Endothelial cell of umbilical vein (primary cell): ENCODE results near the gene PTPMT1. TPM values are rescaled to one million over a fixed set of nuclear protein-coding genes. Genes with fewer than 3 reads are reported as not detected.

ENCODE experiments used
- BruUV-seq: library from RNA; stranded (reverse); fragments of 400-500 nt; replicated peaks from 2 replicates; lab custom pipeline; 2021; lab: Mats Ljungman, UMichigan
- CTCF ChIA-PET: fragments of 300-600, 350-600 bp; sonication (Branson Sonifier 250); formaldehyde crosslinking; loops from one replicate; lab custom pipeline; 2021; ENCODE audit warnings: antibody characterized with exemption, inconsistent platforms; lab: Charles Lee
- POLR2A ChIA-PET: fragments of 300-600, 350-600 bp; sonication (Branson Sonifier 250); formaldehyde crosslinking; loops from one replicate; lab custom pipeline; 2021; ENCODE audit warnings: antibody characterized with exemption, inconsistent platforms; lab: Charles Lee
- DNase-seq: peaks from one replicate; pipeline ENCODE4 v3.0.0-alpha.2; 2011; ENCODE audit warnings: low read depth, low spot score
- FAIRE-seq: peaks from 2 replicates; lab custom pipeline; 2011; peaks lifted over from hg19 to GRCh38; lab: Jason Lieb, UNC
- H2AFZ ChIP-seq: 2 replicates; pipeline ENCODE4 v1.6.0; 2012; ENCODE audit warnings: low read depth, low read length, control low read depth, inconsistent platforms
- H3K27ac ChIP-seq: 2 replicates; pipeline ENCODE4 v1.5.1; 2011; ENCODE audit warnings: low read depth, mild to moderate bottlenecking, control low read depth, low read length, moderate library complexity; ENCODE audit not compliant: insufficient read depth
- H3K27me3 ChIP-seq, 2 experiments: 2 replicates each; pipeline versions ENCODE4 v1.6.0 to v1.6.1; 2011; ENCODE audit warnings: low read length in 2 of 2, mixed read lengths in 1 of 2; ENCODE audit not compliant: control insufficient read depth in 2 of 2, insufficient read depth in 2 of 2
- H3K36me3 ChIP-seq, 2 experiments: 2 replicates in 1 of 2; 3 replicates in 1 of 2; pipeline ENCODE4 v1.5.1; 2011; ENCODE audit warnings: low read length in 2 of 2, mild to moderate bottlenecking in 1 of 2, moderate library complexity in 1 of 2; ENCODE audit not compliant: control insufficient read depth in 2 of 2, insufficient read depth in 2 of 2; ENCODE audit errors: extremely low read depth in 1 of 2
- H3K4me1 ChIP-seq: 3 replicates; pipeline ENCODE4 v1.5.1; 2011; ENCODE audit warnings: mild to moderate bottlenecking, low read length; ENCODE audit not compliant: control insufficient read depth, insufficient read depth; ENCODE audit errors: extremely low read depth
- H3K4me2 ChIP-seq: 2 replicates; pipeline ENCODE4 v1.6.1; 2011; ENCODE audit warnings: low read length, control low read depth, mixed read lengths; ENCODE audit not compliant: insufficient read depth
- H3K4me3 ChIP-seq, 3 experiments: fragments of 200-600 bp in 1 of 3; sonication (generic), shearing (Covaris generic) in 1 of 3; replicated peaks in 1 of 3; 2 replicates each; pipeline ENCODE4 v1.5.1; 2011 to 2016; ENCODE audit warnings: control low read depth in 3 of 3, low read length in 3 of 3, mild to moderate bottlenecking in 2 of 3, inconsistent platforms in 1 of 3, low read depth in 1 of 3, moderate library complexity in 1 of 3; ENCODE audit not compliant: insufficient read depth in 1 of 3
- H3K79me2 ChIP-seq: 2 replicates; pipeline ENCODE4 v1.6.0; 2012; ENCODE audit warnings: low read length, inconsistent platforms; ENCODE audit not compliant: control insufficient read depth, insufficient read depth
- H3K9ac ChIP-seq: replicated peaks from 2 replicates; pipeline ENCODE3; 2011; ENCODE audit warnings: low read length, control low read depth; ENCODE audit not compliant: insufficient read depth; ENCODE audit errors: extremely low read depth
- H3K9me1 ChIP-seq: replicated peaks from 3 replicates; pipeline ENCODE4 v1.6.0; 2011; ENCODE audit warnings: mild to moderate bottlenecking, low read length; ENCODE audit not compliant: control insufficient read depth, insufficient read depth; ENCODE audit errors: extremely low read depth
- H3K9me3 ChIP-seq: replicated peaks from 2 replicates; pipeline ENCODE4 v1.5.1; 2012; ENCODE audit warnings: low read length, inconsistent platforms; ENCODE audit not compliant: control insufficient read depth, insufficient read depth
- H4K20me1 ChIP-seq: replicated peaks from 2 replicates; pipeline ENCODE3; 2011; ENCODE audit warnings: mild to moderate bottlenecking, low read length; ENCODE audit not compliant: control insufficient read depth, insufficient read depth; ENCODE audit errors: extremely low read depth
- MAX ChIP-seq: IDR thresholded peaks from 2 replicates; pipeline ENCODE4 v1.6.1; 2011; ENCODE audit not compliant: insufficient read depth, insufficient read length
- POLR2A ChIP-seq: IDR thresholded peaks from 2 replicates; pipeline ENCODE4 v1.6.1; 2012; ENCODE audit warnings: low read depth, mild to moderate bottlenecking, control low read depth, low read length
- dilution Hi-C: fragments of 300-500 bp; cut with MboI; formaldehyde crosslinking; loops from one replicate; pipeline ENCODE4 v1.15.0; 2019; ENCODE audit warnings: low sequenced_read_pairs; ENCODE audit not compliant: extremely low pct_ligation_motif_present
- intact Hi-C: fragments of 100-400 bp; cut with micrococcal nuclease; formaldehyde crosslinking; loops from one replicate; pipeline ENCODE4 v1.10.0; 2022
- polyA plus RNA-seq, 4 experiments: library from polyadenylated mRNA; depleted of rRNA in 3 of 4; stranded (reverse) in 3 of 4; unstranded in 1 of 4; fragments of >200 nt; gene quantifications; 2 replicates each; pipeline versions ENCODE4 v1.2.1 to v1.2.3, GENCODE V29; 2011 to 2012; ENCODE audit warnings: missing spikeins in 1 of 4
- total RNA-seq: library from RNA; stranded (reverse); gene quantifications from 2 replicates; pipeline ENCODE4 v1.2.3, GENCODE V29; 2021

Gene PTPMT1
- total and polyA plus RNA-seq, 2 donors (not counting 3 experiments of a cell fraction or from before 2014, with no cell fraction given): 44.6 to 83.1 TPM

- no peak for FAIRE-seq
- intact Hi-C loops (no loop called here), dilution Hi-C loops (no loop called here)
- no peaks in the 10 kb centered on the region for H3K36me3 ChIP-seq
- DNase-seq: no peak
- H3K4me2 ChIP-seq: no peak overlapping the region
- H4K20me1 ChIP-seq: no peaks in the 10 kb centered on the region
- BruUV-seq: no TSS peak
- no peaks in the 10 kb centered on the region for H3K9me3 ChIP-seq
- peak overlapping the region in 1 of 3 experiments; percentile 32 for H3K4me3 ChIP-seq
- no peak for TF ChIP-seq POLR2A
- peaks cover 18 to 24% of the 10 kb centered on the region in 2 experiments for H3K27me3 ChIP-seq
- no peaks in the 10 kb centered on the region for H3K9me1 ChIP-seq
- H2AFZ ChIP-seq: peak overlapping the region; percentile 95
- no peak overlapping the region for H3K27ac ChIP-seq
- no peaks in the 10 kb centered on the region for H3K79me2 ChIP-seq
- ChIA-PET CTCF (no interaction called here), POLR2A (no interaction called here)
- peak overlapping the region; percentile 1 for H3K9ac ChIP-seq
- peaks cover 10% of the 10 kb centered on the region for H3K4me1 ChIP-seq
These were observed 24.2 kb downstream of the PTPMT1 start for GRCh38 chr11:47589584-47589976.

GRCh38 chr11:47589977-47590861 lies 24.8 kb downstream of the PTPMT1 start:
- Histone ChIP-seq H3K9ac (peak overlapping the region; percentile 1), H4K20me1 (no peaks in the 10 kb centered on the region), H3K4me2 (peak overlapping the region; percentile 23), H3K4me1 (peaks cover 10% of the 10 kb centered on the region), H3K27ac (no peak overlapping the region), H2AFZ (peak overlapping the region; percentile 95), H3K27me3 (peaks cover 25 to 31% of the 10 kb centered on the region in 2 experiments), H3K79me2 (no peaks in the 10 kb centered on the region), H3K4me3 (peak overlapping the region in 1 of 3 experiments; percentile 32), H3K36me3 (no peaks in the 10 kb centered on the region), H3K9me1 (no peaks in the 10 kb centered on the region), H3K9me3 (no peaks in the 10 kb centered on the region)
- TF ChIP-seq POLR2A: no peak
- TF ChIP-seq MAX: peak; percentile 34
- dilution Hi-C loops (no loop called here), intact Hi-C loops (no loop called here)
- ChIA-PET POLR2A (no interaction called here), CTCF (no interaction called here)
- no peak for FAIRE-seq
- BruUV-seq: no TSS peak
- DNase-seq: peak; percentile 56
